Stromal cell of bone marrow (primary cell): ENCODE results near the gene ARHGEF28.
A peak's percentile ranks its signal among the peaks of the same experiment; 100 is the strongest.

Experiments used
- DNase-seq: peaks from one replicate; pipeline ENCODE4 v3.0.0-alpha.2; 2012; ENCODE audit warnings: low read depth

ARHGEF28 gene

DNA sequence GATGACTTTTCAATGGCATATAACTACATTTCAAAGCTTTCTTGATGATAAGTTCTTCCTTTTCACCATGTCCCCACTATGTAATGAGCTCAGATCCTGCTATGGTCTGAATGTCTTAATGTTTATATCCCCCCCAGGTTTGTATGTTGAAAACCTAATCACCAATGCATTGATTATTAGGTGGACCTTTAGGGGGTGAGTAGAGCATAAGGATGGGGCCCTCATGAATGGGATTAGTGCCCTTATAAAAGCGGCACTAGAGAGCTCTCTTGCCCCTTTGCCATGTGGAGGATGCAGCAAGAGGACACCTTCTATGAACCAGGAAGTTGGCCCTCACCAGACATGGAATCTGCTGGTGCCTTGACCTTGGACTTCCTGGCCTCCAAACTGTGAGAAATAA, 316.8 kb downstream of the ARHGEF28 start:
- DNase-seq = no peak

DNA sequence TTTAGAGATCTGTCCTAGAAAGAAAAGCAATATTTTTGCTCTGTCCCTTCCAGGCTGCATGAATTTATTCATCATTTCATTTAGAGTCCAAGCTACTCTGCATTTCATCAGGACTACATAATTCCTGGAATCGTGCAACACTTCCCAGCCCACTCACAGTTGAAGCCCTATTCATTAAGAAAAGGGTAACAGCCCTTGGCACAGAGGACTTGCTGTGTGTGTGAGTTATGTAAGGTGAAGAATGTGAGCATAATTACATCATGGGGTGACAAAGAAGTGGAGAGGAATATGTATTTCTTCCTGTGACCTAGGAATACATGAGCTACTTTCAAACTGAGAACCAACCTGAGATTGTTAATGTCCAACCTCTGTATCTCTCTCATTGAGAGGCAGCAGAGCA, 317.4 kb downstream of the ARHGEF28 start:
- DNase-seq = no peak

DNA sequence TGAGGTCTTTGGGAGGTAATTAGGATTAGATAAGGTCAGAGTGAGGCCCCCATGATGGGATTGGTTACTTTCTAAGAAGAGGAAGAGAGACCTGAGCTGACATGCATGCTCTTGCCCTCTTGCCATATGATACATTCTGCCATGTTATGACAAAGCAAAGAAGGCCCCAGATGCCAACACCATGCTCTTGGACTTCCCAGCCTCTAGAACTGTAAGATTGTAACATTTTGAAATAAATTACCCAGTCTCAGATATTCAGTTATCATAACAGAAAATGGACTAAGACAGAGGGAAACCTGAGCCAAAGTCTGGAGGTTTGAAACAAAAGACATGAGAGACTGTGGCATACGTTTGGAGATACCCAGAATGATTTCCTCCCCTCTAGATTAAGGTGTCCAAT, 318.6 kb downstream of the ARHGEF28 start:
- no peak for DNase-seq

- no peak for DNase-seq
These were observed 319.5 kb downstream of the ARHGEF28 start for GRCh38 chr5:73945505-73945904.

DNA sequence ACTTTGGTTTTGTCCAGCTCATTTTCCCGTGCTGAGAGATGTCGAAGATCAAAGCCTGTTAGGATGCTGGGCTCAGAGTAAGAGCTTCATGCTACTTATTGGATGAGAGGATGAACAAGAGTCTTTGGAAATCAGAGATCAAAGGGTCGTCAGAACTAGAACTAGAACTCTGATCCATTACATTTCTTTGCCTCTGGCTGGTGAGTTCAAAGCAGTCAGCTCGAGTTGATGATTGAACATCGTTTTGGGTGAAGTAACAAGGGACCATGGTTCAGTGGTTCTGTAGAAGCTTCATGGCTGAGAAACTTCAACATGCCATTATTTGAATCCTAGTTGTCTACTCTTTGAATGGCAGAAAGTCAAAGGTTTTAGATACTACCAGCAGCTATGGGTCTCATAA, 320.3 kb downstream of the ARHGEF28 start:
- no peak for DNase-seq

DNA sequence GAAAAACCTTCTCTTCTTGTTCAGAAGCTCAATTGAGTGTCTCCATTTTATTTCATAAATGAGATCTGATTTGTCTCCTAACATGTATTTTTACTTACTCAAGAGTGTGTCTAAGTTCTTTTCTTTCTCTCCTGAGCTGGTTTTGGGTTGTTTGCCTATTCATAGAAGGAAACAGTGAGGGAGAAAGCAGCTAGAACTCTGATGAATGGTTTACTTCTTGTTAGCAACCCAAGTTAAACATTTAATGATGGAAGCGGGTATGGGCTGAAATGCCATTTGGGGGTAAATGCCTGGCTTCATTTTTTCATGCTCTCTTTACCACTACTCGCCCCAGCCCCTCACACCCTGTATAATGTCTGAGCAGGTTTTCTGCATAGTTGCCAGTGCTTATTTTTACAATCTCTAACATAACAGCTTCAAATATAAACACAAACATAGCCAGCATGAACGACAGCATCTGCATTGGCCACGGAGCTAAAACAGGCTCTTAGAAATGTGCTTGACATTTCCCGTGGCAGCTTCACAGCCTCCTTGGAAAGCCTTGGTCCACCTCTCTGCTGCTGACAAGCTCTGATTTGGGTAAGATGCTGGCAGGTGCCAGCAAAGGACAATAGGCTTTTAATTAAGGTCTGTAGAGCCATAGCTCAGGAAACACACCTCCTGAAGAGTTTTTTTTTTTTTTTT, 321.1 kb downstream of the ARHGEF28 start:
- no peak for DNase-seq

- no peak for DNase-seq
These were observed 322.1 kb downstream of the ARHGEF28 start for GRCh38 chr5:73947906-73948640.

- DNase-seq = no peak
These were observed 322.7 kb downstream of the ARHGEF28 start for GRCh38 chr5:73948720-73949119.

- no peak for DNase-seq
These were observed 324.5 kb downstream of the ARHGEF28 start for GRCh38 chr5:73950441-73950873.

DNA sequence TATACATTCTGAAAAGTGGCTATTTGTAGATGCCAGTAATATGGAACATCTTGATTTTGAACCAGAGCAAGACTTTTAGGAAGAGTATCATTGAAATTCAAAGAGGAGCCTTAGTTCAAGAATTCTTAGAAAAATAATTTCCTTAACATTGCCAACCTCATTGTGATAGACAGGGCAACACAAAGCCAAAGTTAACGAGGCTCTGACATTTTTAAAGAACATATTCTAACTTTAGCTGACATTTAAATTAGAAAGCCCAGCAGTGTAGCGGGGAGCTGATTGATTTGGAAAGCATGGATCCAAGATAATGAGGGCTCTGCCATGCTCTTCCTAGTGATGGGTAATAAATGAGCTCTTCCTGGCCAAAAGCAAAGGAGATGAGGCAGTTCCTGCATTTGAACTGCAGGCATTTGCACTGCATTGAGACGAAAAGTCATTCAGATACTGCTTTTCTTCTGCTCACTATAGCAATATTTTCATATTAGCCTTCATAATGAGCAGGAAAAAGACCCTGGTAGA, 325.0 kb downstream of the ARHGEF28 start:
- no peak for DNase-seq

DNA sequence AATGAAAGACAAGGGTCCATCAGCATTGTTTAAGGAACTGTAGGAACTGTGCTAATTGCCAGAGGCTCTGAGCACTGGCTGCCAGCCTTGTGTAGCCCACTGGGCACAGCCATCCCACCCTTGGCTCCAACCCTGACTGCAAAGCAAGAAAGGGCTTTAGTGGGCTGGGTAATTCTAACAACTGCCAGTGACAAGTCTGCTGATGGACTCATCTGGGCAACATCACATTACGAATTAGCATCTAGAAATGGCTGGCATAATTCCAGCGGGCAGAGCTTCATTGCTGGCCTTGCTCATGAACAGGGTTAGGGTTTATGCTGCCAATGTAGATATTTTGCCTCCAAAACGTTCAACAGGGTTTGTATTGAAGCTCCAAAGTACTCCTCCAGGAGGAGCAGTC, 326.9 kb downstream of the ARHGEF28 start:
- DNase-seq = no peak

DNA sequence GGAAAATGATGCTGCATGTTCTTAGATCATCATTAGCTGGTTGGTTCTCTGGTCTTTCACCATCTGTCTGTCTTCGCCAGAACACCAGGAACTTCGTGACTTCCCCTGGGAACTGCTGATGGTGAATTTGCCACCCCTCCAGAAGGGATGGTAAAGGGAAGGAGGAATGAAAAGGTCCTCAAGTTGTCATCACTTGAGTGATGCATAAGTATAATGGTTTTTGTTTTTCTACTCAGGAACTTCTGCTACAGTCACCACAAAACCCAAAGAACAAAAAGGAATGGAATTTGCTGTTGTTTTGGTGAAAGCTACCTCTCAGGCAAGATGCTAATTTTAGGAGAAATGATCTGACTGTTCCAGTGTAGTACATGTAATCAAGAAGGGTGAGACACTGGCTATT, 328.4 kb downstream of the ARHGEF28 start:
- no peak for DNase-seq

GRCh38 chr5:73955271-73955846, 329.4 kb downstream of the ARHGEF28 start:
- no peak for DNase-seq

- DNase-seq = no peak
These were observed 331.5 kb downstream of the ARHGEF28 start for GRCh38 chr5:73957397-73958001.

DNA sequence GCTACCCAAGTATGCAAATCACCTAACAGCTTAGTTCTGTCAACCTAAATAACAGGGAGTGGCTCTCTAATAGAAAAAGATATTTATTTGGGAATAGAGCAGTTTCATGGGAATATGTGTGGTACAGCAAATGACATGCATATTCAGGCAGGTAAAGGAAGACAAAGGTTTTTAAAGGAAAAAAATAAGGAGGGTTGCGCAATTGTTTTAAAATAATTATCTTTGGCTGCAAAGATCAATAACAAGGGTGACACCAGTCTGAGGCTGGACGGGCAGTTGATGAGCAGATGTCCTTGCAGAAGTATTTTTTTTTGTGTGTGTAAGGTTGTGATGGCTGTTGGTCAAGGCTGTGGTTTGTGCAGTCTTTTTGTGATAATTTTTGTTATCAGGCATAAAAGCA, 332.0 kb downstream of the ARHGEF28 start:
- no peak for DNase-seq

- no peak for DNase-seq
These were observed 334.0 kb downstream of the ARHGEF28 start for GRCh38 chr5:73960023-73960422.

GRCh38 chr5:73960426-73960825, 334.4 kb downstream of the ARHGEF28 start:
- no peak for DNase-seq

DNA sequence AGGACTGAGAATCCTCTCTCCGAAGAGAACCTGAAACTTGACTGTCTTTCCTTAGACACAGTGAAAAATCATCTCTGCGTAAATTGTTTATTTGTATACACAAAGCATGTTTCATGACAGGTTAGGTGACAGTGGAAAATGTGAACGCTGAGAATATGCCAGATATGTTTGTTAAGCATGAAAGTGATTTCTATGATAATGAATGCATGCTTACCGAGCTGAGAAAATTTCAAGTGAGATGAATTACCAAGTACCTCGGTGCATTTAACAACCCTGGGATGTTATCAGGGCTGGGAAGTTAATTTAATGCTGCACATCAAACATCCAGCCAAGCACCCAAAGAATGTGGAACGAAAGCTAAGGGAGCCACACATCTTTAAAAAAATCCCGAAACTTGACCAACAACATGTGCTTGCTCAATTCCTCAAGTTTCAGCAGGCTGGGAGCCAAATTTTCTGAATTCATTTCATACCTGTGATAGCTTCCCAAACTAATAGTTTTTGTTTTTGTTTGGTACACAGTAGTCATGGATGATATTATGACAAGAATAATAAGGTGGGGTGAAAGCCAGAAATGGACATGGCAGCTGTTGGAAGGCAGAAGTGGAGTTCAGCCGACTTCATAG, 336.9 kb downstream of the ARHGEF28 start:
- no peak for DNase-seq

- DNase-seq = no peak
These were observed 338.4 kb downstream of the ARHGEF28 start for GRCh38 chr5:73964352-73964865.

- peak; percentile 38 for DNase-seq
These were observed 340.5 kb downstream of the ARHGEF28 start for GRCh38 chr5:73966451-73966850.

DNA sequence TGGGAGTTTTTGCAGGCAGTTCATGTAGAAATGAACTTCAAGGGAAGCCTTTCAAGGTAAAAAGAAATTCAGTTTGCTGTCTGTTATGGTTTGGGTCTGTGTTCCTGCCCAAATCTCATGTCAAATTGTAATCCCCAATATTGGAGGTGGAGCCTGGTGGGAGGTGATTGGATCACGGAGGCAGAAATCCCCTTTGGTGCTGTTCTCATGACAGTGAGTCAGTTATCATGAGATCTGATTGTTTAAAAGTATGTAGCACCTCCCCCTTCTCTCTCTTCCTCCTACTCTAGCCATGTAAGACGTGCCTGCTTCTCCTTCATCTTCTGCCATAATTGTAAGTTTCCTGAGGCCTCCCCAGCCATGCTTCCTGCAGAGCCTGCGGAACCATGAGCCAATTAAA, 341.4 kb downstream of the ARHGEF28 start:
- DNase-seq = no peak

DNA sequence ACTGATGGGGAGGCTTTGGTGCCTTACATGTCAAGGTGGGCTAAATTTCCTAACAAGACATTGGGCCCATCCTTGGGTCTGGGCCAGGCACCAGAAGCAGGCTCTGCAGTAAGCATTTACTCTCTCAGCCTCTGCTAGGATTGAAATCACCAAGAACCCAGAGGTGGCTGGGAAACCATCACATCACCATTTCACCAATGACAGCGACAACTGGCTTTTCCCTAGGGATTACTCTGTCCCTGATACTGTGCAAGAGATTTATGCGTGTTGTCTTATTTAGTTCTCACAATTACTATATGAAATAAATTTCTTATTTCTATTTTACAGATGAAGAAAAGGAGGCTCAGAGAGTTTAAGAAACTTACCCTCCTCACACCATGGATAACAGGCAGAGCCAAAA, 342.2 kb downstream of the ARHGEF28 start:
- no peak for DNase-seq
